T-helper 9 cell (primary cell): ENCODE results near the gene OSBP2.

Experiments
- DNase-seq: peaks from one replicate; pipeline ENCODE4 v3.0.0-alpha.2; 2020

Gene OSBP2

DNA sequence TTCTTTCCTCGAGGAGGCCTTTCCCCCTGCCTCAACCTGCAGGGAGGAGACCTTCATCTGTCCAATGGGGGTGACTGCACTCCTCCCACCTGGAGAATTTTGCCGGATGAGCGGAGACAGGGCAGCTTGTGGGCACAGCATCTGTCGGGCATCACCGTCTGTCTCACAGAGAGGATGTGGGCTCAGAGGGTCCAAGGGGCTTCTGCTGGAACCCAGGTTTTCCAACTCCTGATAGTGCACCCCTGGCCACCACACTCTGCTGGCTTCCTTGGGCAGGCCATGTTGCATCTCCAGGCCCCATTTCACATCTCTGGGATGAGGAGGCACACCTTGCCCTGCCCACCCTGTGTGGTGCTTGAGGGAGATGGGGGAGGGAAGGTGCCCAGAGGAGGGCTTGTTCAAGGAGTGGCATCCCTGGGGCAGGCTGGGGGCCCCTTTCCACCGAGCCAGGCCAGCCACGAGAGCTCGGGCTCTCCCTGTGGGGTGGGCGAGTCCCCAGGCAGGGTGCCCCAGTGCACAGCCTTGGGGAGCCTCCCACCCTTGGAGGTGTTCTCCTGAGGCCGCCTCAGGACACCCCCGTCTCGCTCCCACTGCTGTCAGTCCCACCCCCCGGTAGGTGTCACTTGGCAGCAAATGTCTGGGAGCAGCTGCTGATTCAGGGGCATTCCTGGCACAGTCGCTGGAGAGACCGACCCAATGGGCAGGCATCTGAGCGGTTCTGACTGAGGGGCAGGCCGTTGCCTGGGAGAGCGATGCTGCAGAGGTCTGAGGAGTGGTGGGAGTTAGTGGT is 189.7 kb downstream of the OSBP2 start:
- no peak for DNase-seq

DNA sequence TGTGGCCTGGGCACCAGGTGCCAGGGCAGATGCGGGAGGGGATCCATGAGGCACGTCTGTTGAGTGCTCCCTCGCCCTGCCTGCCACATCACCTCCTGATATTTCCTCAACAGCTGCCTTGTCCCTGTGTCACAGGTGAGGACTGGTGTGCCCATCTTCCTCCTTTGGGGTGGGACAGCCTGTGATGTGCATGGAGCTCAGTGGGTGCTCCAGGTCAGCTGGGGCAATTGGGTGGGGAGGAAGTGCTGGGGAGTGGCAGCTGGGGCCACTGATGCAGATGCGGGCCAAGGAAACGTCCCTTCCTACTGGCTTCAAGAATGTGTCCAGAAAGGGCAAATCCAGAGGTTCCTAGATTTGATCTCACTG is 190.3 kb downstream of the OSBP2 start:
- DNase-seq: no peak

DNA sequence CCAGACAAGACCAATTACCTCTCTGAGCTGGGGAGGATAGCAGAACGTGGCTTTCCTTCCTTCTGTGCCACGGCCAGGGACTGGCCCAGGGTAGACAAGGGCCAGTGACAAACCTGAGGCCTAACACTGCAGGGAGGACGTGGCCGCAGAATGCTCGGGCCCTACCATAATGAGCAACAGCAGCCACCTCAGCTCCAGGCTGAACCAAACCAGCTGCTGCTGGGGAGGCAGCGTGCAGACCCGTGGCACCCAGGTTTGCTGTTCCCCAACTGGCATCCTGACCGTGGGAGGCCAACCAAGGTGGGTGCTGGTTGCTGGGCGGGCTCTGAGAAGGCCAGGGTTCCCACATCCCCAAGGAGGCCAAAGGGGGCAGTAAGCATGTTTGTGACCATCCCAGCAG is 190.9 kb downstream of the OSBP2 start:
- DNase-seq: no peak

DNA sequence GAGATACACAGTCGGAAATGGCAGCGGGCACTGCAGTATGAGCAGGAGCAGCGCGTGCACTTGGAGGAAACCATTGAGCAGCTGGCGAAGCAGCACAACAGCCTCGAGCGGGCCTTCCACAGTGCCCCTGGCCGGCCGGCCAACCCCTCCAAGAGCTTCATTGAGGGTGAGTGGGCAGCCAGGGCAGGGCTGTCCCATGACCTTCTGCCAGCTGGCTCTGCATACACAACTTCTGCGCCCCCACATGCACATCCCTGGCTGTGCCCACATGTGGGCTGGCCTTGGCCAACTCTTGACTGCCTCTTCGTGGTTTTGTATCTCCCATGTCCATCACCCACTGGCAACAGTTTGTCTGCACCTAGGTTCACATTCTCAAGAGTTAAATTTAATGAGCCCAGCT is 192.8 kb downstream of the OSBP2 start:
- no peak for DNase-seq

DNA sequence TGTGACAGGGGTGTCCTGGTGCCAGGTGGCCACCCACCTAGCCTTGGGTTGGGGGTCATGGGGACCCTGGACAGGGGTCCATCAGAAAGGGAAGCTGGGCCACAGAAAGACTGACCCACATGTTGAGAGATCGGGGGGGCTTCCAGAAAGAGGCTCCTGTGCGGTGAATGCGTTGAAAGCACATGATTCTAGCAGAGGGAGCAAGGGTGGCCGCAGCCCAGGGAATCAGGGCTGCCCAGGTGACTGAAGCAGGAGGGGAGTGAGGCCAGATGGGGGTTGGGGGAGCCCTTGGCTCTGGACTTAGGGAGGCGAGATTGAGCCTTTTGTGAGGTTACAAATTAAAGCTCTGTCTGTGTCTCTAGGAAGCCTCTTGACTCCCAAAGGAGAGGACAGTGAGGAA is 193.2 kb downstream of the OSBP2 start:
- no peak for DNase-seq

DNA sequence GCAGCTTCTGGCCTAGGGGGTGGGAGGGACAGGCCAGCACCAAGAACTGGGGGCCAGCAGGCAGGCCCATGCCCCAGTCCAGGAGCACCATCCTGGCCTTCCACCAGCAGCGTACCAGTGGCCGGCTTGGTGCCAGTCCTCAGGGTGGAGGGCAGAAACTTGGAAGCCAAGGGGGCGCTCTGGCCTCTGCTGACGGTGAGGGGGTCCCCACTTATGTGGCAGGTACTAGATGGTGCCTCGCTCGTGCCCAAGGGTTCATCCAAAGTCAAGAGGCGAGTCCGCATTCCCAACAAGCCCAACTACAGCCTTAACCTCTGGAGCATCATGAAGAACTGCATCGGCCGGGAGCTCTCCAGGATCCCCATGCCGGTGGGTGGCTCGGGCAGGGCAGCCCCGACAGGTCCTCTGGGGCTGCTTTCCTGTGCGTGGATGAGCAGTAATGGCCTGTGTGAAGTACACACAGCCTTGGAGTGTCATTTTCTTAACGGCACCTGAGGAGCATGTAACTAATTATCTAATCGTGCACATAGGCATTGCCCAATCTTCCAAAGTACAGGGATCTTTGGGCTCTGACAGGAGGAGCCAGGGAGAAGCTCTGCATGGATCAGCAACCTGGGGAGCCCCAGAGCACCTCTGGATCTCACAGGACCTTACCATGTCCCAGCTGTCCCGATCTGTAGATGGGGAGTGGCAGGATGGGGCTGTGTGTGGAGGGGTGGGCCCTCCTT is 194.8 kb downstream of the OSBP2 start:
- DNase-seq: no peak

DNA sequence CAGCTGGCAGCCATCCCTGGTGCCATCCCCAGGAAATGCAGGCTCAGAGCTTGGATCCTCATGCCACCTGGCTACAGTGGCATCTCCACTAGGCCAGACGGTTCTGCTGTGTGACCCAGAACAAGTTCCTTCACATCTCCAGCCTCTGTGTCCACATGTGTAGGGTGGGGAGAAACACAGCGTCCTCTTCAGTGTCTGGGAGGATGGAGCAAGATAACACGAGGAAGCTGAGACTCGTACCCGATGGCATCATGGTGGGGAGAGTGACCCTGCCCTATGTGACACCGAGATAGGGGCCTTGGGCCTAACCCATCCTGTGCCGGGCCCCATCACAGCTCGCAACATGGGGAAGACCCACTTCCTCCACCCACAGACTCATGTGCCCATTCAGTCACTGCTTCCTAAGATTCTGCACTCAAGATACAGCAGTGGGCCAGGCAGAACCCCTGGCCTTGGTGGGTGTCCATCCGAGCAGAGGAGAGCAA is 195.4 kb downstream of the OSBP2 start:
- no peak for DNase-seq

DNA sequence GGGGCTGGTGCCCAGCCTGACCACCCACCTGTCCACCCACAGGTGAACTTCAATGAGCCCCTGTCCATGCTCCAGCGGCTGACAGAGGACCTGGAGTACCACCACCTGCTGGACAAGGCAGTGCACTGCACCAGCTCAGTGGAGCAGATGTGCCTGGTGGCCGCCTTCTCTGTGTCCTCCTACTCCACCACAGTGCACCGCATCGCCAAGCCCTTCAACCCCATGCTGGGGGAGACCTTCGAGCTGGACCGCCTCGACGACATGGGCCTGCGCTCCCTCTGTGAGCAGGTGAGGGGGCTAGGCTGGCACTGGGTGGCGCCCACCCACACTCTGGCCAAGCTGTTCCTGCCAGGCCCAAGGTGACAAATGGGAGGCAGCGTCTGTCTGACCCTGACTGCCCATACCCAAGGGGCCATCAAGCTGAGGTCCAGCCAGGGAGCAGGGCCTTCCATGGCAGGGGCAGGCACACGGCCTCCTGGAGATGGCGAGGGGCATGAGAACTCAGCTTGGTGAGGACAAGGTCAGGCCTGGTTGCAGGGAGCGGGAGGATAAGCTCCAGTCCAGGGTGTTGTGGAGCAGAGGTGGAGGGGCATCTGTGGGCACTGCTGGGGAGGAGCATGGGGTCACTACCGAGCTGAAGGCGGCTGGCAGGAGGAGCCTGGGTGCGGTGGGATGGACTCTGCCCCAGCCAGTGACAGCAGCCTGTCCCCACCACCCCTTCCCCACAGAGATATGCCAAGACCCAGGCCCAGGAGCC is 196.2 kb downstream of the OSBP2 start:
- peak; percentile 9 for DNase-seq

DNA sequence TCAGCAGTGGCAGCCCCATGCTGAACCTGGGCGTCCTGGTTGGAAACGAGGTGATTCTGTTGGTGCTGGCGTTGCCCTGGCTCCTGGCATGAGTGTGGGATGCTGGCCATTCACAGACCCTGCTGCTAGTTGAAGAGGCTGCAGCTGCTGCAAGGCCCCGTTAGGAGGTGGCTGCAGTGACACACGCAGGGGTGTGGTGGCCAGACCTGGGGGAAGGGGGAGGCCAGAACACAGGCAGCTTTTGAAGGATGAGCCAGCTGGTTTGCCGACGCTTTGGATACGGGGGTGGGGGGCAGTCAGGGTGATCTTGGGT is 196.7 kb downstream of the OSBP2 start:
- DNase-seq: no peak

DNA sequence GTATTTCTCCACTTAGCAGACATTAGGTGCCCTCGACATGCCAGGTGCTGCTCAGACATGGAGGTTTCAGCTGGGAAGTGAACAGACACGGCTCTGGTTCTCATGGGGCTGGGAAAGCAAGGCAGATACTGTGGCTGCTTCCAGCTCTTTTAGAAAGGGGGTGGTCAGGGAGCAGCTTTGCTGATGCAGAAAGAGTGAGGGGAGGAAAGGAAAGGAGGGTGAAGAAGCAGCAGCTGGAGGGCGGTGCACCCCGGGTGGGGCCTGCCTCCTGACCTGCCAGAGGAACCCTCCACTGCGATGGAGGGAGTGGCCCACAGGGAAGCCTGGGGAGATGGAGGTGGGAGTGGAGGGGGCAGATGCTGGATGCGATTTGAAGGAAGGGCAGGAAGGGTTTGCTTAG is 197.1 kb downstream of the OSBP2 start:
- no peak for DNase-seq

DNA sequence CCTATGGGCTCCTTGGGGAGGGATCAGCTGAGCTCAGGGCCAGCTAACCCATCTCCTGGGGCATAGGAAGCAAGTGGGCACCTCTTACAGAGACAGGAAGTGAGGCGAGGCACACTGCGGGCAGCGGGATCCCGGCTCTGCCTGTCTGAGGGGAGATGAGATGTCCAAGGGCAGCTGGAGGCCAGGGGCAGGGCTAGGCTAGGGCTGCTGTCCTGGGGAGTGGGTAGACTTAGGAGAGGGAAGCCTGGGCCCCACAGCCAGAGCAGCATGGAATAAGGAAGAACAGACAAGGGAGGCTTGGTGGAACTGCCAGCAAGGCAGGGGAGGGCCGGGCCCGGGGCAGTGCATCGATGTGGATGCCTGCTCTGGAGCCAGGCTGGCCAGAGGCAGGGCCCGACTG is 197.6 kb downstream of the OSBP2 start:
- no peak for DNase-seq

DNA sequence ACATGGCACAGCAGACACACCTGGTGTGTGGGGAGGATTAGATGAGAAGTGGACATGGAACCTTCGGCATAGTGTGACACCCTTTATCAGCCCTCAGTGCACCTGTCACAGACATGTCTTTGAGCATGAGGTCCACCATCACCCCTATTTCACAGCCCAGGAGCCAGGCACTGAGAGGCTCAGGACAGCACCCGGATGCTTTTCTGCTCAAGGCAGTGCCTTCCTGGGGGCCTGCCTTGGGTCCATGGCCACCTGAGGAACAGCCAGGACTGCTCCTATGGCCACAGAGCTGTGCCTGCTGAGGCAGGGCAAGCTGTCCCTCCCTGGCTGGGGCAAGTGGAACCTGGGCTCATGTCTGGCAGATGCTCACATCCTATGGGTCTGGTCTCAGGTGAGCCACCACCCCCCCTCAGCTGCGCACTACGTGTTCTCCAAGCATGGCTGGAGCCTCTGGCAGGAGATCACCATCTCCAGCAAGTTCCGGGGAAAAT is 198.1 kb downstream of the OSBP2 start:
- DNase-seq: no peak

DNA sequence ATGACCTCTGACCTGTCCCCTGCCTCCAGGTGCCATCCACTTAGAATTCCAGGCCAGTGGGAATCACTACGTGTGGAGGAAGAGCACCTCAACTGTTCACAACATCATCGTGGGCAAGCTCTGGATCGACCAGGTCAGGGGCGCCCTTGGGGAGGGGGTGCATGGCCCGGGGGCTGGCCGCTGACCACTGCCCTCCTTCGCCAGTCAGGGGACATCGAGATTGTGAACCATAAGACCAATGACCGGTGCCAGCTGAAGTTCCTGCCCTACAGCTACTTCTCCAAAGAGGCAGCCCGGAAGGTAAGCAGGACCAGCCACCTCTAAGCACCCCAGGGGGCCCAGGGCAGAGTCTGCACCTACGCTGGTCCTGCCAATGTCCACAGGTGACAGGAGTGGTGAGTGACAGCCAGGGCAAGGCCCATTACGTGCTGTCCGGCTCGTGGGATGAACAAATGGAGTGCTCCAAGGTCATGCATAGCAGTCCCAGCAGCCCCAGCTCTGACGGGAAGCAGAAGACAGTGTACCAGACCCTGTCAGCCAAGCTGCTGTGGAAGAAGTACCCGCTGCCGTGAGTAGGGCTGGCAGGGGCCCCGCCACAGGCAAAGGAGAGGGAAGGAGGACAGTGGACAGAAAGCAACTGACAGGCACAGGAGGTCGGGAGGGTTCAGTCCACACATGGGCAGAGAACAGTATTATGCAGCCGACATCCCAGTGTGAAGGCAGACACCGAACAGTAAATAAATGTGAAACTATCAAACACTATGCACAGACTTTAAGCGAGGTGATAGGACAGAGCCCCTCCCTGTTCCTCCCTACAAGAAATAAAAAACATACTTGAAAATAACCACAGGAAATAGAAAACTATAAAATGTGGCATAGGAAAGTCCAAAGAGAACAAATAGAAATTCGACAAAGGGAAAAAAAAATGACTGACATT is 199.0 kb downstream of the OSBP2 start:
- no peak for DNase-seq

DNA sequence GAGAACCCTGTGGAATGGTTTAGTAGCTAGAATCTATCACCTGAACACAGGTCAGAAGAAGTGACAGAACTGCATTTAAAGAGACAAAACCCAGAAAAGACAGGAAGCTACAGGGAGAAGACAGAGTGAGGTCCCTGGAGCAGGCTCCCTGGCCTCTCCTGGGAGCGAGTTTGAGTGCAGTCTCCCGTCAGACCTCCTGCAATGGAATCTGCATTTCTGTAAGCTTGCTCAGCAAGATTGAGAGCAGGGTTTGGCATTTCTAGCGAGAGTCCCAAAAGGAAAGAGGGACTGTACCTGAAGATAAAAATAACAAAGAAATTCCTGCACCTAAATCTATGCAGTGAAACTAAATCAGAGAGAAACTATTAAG is 199.7 kb downstream of the OSBP2 start:
- DNase-seq: no peak

DNA sequence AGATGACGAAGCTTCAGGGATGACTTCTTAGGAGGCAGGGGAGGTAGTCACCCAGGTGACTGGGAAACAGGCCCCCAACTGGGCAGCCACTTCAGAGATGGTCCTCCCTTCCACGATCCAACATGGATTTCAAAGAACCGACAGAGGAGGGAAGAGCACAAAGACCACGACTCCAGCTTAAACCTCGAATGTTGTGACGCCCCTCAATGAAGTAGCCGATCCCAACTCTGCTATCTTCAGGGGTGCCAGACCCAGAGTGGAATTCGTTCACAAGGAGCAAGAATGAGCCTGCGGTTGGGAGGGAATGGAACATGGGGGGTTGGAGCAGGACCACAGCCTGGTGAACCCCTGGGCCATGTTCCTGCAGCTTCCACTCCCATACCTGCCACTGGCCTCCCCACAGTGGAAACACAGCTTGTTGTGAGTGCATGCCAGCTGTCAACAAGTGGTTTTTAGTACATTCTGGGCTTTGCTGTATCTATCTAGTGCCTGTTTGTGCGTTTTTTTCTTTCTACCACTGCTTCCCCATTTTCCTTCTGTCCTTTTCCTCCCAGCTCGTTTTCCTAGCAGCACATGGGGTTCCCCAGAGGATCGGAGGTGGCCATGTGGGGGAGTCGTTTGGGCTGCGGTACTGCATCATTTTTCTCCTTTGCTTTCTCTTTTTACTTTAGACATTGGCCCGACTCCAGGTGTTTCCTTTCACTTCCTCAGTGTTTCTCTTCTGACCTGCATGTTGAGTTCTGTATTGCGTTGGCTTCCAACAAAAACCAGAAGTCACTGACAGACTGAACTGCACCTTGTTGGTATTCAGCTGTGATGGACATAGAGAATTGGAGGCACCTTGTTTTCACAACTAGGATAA is 208.1 kb downstream of the OSBP2 start:
- no peak for DNase-seq

DNA sequence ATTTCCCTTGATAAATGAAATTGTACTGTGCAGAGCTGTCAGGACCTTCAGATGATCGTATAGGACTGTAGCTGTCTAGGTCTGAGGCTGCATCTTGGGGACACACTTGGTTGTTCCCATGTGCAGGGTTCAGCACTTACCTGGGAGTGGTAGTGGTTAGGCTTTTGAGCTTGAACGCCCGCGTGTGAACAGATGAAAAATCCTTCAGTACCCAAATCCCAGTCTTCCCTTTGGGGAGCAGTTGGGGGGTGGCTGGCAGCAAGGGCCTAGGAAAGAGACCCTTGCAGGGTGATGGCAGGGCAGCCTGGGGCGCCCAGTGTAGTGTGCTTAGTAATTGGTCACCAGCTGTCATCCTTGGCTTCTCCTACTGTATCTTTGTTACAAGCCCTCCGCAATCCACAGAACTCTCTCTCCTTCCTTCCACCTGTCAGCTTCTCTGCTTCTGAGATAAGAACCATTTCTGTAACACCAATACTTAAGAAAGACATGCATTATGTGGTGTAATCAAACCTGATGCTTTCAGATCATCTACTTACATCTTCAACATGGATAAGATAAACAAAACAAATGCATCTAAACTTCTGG is 209.3 kb downstream of the OSBP2 start:
- no peak for DNase-seq

DNA sequence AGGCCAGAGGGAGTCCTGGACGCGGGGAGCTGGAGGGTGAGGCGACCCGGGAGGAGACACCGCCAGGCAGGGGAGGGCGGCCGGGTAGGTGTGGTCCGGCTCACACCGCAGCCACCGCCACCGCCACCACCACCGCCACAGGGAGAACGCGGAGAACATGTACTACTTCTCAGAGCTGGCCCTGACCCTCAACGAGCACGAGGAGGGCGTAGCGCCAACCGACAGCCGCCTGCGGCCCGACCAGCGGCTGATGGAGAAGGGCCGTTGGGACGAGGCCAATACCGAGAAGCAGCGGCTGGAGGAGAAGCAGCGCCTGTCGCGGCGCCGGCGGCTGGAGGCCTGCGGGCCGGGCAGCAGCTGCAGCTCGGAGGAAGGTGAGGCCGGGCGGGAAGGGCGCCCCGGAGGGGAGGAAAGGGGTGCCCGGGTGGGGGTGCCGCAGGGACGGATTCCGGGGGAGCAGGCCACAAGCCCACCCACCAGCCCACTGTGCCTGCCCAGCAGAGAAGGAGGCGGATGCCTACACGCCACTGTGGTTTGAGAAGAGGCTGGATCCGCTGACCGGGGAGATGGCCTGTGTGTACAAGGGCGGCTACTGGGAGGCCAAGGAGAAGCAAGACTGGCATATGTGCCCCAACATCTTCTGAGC is 211.1 kb downstream of the OSBP2 start:
- DNase-seq: no peak

DNA sequence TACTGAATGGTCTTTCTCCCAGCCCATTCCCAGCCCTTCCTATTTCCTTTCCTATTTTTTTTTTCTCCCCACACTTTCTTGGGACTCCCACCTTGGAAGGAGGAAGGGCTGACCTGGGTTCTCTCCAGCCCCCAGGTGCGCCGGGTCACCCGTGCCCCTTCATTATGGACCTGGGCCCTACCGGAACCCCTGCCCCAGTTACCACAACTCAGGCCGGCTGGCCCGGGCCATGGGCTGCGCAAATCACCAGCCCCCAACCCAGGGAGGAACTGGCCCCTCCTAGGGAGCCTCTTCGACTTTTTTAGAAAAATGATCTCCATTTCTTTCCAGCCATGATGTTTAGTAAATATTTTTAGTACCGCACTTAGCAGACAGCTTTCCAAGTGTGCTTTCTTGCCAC is 211.7 kb downstream of the OSBP2 start:
- DNase-seq: no peak

DNA sequence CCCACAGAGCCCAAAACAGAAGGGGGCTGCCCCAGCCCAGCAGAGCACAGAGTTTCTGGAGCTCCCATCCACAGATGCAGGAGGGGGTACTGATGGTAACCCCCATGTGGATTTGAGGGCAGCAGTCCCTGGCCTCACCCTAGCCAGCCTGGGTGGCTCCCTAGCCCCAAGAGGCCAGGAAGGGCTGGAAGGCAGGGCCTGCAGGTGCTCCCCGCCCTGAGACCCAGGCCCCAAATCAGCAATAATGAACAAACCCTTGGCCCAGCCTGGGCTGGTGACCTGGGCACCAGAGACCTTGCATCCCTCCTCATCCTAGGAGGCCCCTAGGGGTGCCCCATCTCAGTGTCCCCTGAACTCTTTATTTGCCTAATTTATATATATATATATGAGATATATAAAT is 212.3 kb downstream of the OSBP2 start:
- DNase-seq: no peak

DNA sequence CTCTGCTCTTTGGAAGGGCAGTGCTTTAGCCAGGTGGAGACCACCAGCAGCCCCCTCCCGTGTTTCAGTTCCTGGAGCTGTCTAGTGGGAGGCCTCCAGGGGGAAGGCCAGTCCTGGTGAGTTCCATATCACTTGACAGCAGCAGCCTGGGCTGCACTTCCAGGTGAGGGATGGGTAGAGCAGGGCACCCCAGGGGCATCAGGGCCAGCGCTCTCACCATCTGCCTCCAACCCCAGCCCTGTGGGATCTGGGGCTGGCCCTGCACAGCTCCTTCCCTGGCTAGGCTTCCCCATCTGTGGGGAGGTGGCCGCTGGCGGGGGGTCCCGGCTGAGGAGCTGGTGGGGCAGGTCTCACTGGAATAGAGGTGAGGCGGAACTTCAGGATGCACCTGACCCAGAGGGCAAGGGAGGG is 213.4 kb downstream of the OSBP2 start:
- no peak for DNase-seq

DNA sequence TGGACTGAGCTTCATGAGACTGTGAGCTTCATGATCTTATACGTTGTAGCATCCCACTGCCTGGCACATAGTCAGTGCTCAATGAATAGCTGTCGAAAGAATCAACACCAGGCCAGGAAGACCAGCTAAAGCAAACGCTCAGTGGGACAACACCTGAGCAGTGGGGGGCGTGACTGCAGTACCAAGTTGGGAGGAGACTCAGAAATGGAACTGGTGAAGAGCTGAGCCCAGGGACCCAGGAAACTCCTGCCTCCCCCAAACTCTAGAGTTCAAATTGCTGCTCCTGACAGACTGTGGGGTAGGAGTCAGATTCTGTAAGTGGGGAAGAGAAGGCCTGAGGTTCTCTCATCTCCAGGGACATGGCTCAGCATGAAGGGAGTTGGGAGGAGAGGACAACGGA is 214.6 kb downstream of the OSBP2 start:
- no peak for DNase-seq
